Fibroblast of upper back skin (primary cell): ENCODE data around the gene ITK.
A peak's percentile ranks its signal among the peaks of the same experiment; 100 is the strongest.
"Not testable (repeated sequence)": the region's sequence is repeated elsewhere in the genome, so short reads cannot be mapped to it uniquely, and the experiment has no call there.

ENCODE experiments used
- DNase-seq: peaks from one replicate; pipeline ENCODE4 v3.0.0-alpha.2; 2013

Gene ITK

DNA sequence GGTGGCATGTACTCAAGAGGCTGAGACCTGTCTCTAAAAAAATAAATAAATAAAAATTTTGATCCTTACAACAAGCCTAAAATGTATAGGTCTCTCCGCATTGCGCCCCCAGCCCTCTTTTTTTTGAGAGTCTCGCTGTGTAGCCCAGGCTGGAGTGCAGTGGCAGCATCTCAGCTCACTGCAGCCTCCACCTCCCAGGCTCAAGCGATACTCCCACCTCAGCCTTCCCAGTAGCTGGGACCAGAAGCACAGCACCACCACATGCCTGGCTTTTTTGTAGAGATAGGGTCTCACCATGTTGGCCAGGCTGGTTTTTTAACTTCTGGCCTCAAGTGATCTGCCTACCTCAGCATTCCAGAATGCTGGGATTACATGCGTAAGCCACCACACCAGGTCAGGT is 12.4 kb upstream of the ITK start:
- DNase-seq = no peak

DNA sequence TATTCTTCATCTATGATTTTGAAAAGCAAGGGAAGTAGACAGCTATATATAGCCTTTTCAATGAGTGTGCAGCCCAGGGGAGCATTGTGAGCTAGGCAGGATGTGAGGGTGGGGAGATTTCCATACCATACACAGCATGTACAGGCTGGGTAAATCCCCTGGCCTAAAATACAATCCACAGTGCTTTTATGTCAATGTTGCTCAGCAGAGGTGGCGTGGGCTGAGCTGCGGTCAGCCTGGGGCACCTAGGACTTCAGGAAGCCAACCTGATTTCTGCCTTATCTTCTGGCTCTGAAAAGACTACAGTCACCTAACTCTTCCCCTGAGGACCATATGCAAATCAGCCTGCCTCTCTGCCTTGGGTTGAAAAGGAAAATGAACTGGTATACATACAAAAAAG is 8.2 kb upstream of the ITK start:
- no peak for DNase-seq

DNA sequence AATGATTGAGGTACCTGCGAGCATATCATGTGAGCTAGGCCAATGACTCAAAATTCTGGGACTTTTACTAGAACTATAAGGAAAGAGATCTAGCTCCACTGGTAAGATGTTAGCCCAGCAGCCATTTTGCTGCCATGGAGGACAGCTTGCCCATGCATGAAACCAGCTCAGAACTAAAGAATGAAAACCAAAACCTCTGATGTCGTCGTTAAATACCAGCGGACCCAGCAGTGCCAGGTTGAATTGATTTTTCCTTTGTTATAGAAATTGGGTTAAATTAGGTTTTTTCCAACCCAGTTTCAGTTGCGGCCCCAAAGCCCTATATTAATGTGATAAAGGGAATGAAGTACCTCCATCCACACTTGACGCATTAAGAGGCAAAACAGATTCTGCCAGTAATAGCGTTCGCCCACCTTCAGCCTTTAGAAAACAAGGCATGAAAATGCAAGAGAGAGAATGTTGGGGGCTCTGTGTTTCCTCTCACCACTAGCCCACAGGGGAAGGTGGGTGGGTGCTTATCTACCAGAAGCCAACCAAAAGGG is 5.5 kb upstream of the ITK start:
- DNase-seq = no peak

DNA sequence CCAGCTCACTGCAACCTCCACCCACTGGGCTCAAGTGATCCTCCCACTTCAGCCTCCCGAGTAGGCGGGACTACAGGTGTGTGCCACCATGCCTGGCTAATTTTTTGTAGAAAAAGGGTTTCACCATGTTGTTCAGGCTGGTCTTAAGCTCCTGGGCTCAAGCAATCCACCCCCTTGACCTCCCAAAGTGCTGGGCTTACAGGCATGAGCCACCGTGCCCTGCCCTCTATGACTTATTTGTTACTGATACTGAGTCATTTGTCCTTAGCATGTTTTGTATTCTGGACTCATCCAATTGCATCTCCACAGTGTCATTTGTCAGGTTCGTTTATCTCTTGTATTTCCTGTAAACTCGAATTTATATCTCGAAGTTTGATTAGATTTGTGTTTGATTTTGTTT is 2.7 kb upstream of the ITK start:
- DNase-seq = no peak

DNA sequence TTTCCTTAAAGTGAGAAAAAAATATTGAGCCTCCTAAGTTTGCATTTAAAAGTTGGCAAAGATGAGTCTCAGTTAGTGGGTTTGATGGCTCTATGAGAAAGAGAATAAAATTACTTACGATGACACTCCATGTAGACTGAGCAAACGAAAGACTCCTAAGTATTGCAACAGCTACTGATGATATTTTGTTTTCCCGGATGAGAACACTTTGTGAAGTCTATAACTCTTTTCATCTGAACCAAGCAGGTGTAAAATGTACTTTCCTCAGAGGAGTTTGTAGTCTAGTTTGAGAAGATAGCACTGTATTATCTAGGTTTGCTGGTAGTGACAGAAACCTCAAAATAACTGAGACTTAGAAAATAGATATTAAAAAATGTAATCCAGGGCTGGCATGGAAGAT is 1.7 kb upstream of the ITK start:
- DNase-seq = no peak

DNA sequence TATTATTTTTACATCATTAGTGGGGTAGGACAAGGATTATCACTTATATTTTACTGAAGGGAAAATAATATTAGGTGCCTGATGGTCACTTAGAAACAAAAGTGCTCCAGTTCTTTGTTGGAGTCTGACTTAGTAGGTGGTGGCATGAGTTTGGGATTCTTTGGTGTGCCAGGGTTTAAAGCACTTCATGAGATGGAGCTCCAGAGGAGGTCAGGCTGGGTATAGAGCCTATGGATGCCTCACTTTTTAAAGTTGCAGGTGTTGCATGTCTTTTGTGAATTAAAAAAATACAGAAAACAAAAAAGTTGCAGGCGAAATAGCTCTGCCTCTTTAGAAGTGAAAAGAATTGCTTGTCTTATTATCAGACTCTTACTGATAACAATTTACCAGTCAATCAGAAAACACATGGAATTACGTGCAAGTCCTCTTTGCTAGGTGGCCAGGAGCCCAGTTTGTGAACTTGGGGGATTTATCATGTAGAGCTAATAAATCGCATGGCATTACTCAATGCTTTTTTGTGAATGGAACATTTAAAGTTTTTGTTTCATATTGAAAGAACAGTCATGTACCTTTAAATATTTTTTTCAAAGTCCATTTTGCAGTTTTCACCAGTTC is 1.6 kb downstream of the ITK start:
- DNase-seq = no peak

DNA sequence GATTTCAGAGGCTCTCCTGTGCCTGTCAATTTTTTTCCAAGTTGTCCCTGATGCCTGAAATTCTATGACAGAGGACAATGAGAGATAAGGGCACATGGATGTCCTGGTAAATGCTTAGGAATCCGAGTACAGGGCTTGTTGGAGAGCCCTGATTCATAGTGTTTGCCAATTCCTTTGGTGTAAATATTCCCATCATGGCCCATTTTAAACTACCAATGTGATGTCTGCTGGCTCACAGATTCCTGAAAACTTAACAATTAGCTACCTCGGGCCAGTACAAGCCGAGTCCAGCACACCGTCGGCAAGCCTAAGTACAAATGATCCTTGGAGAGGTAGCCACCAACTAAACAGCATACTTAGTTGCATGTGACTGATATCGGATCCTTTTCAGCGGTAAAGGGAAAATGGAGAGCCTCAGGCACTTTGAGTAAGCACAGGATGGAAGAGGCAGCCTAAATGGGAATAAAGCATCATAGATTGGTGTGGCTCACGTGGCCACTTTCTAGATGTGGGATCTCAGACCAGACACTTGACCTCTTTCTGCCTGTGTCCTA is 3.6 kb downstream of the ITK start:
- DNase-seq = no peak

DNA sequence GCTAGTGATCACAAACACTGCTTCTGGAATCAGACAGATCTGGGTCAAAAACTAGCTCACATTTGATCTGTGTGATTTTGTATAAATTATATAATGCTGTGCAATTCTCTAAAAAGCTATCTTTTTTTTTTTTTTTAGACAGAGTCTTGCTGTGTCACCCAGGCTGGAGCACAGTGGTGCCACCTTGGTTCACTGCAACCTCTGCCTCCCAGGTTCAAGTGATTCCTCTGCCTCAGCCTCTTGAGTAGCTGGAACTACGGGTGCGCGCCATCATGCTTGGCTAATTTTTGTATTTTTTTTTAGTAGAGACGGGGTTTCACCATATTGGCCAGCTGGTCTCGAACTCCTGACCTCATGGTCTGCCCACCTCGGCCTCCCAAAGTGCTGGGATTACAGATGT is 4.5 kb downstream of the ITK start:
- not testable (repeated sequence) for DNase-seq

DNA sequence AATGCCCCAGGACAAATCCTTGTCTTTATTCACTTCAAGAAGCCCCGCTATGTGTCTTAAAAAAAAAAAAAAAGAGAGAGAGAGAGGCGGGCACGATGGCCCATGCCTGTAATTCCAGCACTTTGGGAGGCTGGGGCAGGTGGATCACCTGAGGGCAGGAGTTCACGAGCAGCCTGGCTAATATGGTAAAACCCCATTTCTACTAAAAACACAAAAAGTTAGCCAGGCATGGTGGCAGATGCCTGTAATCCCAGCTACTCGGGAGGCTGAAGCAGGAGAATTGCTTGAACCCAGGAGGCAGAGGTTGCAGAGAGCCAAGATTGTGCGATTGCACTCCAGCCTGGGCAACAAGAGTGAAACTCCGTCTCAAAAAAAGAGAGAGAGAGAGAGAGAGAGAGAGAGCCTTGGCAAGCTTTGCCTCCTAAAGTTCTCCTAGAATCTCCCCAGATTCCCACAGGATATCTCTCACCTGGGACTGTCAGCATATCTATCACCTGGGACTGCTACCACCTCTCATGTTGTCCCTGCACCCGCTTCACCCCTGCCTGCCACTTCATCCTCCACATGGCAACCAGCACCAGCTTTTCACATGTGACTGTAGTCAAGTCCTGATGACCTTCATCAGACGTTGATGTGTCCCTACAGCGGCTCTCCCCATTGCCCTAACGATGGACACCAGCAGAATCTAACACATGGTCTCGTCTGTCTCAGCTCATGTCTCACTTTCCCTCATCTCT is 5.8 kb downstream of the ITK start:
- DNase-seq = no peak

DNA sequence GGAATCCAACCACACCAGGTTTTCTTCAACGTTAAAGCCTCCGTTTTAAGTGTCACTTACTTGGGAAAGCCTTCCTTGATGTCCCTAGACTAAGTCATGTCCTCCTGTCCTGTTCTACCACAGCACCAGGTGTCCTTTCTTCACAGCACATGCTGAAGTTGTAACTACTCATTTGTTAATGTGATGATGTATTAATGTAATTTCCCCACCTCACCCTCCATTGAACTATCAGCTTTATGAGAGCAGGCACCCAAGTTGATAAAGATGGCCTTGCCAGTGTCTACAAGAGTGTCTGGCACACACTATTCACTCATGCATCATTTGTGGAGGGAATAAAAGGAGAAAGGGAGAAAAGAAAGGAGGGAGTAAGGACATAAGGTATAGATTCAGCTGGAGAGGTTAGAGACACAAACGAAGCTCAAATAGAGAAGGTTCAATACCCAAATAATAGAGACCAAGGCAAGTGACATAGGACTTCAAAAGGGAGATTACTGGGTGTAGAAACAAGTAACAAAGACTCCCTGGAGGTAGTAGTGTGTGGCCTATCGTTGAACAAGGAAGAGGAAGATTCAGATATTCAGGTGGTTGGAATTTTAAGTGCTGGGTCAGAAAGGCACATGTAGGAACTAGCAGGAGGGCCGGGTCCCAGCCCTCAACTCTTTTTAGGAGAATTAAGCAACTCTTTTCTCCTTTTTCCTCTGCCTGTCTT is 6.6 kb downstream of the ITK start:
- DNase-seq = no peak

DNA sequence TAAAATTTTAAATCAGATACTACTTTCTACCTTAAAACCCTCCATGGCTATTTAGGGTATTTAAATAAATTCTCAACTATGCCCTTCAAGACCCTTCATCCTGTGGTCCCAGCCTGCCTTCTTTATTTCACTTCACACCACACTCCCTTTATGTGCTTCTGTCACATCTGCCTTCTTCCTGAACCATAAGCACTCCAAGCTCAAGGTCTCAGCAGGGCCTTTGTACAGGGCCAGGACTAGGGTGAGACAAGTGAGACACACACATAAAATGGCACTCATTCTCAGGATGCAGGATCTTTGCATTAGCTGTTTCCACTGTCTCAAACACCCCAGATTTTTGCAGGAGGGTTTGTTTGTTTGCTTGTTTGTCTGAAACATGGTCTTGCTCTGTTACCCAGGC is 7.6 kb downstream of the ITK start:
- DNase-seq = no peak

DNA sequence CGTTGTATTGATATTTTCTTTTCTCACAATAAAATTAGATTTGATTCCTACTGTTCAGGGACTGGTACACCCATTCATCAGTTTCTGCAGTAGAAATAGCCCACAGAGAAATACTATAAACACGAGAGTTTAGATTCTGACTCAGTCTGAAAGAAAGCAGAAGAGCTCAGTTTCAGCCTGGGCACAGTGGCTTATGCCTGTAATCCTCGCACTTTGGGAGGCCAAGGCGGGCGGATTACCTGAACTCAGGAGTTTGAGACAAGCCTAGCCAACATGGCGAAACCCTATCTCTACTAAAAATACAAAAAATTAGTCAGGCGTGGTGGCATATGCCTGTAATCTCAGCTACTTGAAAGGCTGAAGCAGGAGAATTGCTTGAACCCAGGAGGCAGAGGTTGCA is 8.6 kb downstream of the ITK start:
- no peak for DNase-seq

DNA sequence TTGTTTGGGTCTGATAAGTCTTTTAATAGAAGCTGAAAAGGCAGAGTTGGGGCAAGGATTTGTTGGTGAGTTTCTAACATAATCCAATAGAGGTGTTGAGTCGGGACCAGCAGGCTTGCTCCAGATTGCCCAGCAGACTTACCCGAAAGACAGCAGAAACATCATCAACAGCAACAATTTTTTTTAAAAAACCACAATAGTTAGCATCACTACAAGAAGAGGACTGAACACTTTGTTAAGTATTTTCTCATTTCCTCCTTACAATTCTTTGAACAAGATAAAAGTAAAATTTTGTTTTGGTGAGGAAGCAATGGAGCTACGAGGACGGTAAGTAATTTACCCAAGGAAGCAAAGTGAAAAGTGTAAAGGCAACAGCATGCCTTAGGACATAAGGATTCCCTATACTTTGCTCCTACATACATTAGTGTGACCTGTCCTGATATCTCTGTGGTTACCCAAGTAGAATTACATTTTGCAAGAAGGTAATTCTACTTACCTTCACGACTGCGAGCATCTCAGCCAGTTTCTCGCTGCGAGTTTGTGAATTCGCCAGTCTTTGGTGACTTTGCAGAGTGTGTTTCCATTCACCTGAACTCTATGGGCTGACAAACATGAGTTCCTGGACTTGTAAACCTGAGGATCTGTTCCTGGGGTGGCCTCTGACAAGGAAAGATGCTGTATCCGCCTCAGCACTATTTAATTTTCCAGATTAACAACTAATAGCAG is 13.2 kb downstream of the ITK start:
- no peak for DNase-seq

DNA sequence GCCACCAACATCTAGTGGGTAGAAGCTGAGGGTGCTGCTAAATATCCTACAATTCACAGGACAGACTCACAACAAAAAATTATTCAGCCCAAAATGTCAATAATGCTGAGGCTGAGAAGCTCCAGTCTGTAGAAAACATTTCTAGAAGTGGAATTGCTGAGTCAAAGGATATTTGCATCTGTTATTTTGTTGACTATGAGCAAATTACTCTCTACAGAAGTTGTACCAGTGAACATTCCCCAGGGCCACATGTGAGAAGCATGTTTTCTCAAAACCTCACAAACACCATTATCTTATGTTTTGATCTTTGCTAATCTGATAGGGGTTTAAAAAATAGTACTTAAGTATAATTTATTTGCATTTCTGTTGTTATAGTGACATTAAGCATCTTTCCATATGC is 15.4 kb downstream of the ITK start:
- no peak for DNase-seq

DNA sequence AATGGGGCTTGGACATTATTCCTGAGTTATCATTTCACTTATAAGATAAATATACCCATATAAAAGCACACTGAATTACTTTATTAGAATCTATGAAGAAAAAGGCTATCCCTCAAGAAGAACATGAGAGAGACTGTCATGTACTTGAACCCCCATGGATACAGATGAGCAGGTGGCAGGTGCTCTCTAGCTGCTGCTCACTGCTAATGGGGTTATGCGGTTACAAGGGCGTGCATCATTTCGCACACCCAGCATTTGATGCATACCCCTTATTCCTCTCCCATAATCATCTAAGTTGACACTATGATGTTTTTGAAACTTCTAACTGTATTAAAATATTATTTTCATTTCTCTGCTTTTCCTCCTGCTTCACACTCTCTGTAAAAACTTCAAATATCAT is 16.4 kb downstream of the ITK start:
- DNase-seq = no peak

DNA sequence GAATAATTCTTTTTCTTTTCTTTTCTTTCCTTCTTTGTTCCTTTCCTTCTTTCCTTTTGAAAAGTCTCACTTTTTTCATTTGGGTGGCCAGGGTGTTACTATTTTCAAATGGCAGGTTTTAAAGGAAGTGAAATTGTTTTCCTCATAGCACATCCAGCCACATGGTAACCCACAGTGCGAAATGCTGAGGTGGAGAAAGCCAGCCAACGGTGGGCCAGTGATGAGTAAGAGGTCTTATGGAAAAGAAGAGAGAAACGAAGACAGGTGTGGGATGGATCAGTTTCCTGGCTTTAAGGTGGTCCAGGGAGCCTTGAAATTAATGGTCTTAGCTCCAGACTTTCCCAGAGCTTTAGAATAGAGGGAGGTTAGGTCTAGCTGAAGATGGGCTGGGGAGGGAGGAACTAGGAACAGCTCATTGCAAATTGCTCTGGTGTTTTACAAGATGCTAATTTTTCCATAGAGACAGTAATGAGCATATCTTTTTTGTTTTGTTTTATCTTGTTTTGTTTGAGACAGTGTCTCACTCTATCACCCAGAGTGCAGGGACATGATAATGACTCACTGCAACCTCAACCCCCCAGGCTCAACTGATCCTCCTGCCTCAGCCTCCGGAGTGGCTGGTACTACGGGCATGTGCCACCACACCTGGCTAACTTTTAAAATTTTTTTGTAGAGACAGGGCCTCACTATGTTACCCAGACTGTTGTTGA is 17.8 kb downstream of the ITK start:
- no peak for DNase-seq

DNA sequence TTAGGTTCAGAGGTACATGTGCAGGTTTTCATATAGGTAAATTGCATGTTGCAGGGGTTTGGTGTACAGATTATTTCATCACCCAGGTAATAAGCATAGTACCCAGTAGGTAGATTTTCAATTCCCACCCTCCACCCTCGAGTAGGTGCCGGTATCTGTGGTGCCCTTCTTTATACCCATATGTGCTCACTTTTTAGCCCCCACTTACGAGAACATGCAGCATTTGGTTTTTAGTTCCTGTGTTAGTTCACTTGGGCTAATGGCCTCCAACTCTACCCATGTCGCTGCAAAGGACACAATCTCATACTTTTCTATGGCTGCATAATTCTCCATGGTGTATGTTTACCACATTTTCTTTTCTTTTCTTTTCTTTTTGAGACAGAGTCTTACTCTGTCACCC is 21.2 kb downstream of the ITK start:
- DNase-seq = no peak

DNA sequence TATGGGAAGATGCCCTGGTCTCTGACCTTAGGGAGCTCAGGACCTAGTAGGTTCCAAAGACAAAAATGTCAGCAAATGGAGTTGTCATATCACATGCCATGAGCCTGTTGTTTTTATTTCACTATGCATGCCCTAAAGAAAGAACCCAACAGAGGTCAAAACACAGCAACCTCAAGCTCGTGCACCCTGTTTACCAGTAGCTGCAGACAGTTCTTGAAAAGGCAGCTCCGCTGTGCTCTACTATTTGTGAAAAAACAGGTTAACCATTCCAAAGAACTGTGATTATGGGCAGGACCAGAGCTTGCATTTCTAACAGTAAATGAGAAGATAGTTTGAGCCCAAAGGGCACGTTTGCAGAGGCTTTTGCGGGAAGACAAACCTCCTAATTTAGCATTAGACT is 22.8 kb downstream of the ITK start:
- no peak for DNase-seq

DNA sequence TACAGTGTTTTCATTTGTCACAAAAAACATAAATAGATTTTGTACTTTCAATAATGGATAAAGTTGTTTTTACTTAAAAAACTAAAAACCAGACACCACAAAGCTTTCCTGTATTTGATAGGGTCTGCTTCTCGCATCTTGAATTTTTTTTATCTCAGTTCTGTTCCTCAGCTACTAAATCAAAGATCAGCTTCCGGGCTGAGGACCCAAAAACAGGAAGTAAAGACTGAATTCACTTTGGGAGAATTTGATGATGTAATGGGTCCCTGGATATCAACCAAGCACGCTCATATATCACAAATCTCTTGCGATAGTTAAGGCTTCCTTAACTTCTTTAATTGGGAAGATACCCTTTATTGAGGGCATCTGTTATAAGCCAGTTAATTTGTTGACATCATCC is 24.1 kb downstream of the ITK start:
- DNase-seq = no peak

DNA sequence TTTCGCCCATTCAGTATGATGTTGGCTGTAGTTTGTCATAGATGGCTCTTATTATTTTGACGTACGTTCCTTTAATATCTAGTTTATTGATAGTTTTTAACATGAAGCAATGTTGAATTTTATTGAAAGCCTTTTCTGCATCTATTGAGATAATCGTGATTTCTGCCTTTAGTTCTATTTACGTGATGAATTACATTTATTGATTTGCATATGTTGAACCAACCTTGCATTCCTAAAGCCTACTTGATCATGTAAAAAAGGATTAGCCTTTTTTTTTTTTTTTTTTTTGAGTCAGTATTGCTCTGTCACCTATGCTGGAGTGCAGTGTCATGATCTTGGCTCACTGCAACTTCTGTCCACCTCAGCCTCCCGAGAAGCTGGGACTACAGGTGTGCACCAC is 25.1 kb downstream of the ITK start:
- DNase-seq = no peak

DNA sequence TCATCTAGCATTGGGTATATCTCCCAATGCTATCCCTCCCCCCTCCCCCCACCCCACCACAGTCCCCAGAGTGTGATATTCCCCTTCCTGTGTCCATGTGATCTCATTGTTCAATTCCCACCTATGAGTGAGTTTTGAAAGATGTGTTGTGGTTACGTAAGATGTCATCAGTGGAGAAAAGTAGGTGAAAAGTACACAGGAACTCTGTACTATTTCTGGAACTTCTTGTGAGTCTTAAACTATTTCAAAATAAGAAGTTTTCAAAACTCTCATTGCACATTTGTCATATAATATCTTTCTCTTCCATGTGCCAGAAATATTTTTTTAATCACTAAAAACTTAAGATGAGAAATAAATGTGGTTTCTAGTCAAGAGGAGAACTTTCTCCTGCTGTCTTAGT is 30.0 kb downstream of the ITK start:
- DNase-seq = peak; percentile 76

DNA sequence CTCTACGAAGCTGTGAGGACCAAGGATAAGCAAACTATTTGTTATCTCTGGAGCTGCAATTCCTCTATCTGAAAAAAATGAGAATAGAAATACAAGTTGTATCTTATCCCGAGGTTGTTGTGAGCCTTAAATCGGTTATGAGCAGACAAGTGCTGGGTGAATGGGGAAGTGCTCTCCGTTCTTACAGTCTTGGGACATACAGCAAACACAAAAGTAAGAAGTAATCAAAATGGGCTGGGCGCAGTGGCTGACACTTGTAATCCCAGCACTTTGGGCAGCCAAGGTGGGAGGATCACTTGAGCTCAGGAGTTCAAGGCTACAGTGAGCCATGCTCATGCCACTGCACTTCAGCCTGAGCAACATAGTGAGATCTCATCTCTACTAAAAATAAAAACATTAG is 31.7 kb downstream of the ITK start:
- DNase-seq = no peak
